HG02571 (cell line): ENCODE data around the gene TTC3.

ENCODE experiments used
- ATAC-seq: cut with Tn5 transposase; IDR thresholded peaks from one replicate; pipeline ENCODE4 v1.9.1; 2021; ENCODE audit warnings: mild to moderate bottlenecking, moderate library complexity; ENCODE audit not compliant: unreplicated experiment

TTC3 gene

GRCh38 chr21:37241426-37241825 is 168.4 kb downstream of the TTC3 start:
- ATAC-seq: no peak

DNA sequence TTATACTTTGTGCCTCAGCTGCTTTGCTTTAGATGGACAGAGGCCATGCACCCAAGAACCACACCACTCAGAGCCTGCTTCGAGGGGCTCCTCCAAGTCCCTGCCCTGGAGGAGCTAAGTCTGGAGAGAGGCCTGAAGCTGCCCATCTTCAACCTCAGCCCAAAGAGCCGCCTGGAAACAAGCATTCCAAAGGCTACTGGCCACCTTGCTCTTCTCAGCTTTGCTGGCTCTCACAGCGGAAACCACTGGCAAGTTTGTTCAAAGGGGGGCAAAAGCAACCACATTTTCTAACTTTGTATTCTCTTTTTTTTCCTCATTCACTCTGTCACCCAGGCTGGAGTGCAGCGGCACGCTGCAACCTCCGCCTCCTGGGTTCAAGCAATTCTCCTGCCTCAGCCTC is 170.9 kb downstream of the TTC3 start:
- no peak for ATAC-seq

DNA sequence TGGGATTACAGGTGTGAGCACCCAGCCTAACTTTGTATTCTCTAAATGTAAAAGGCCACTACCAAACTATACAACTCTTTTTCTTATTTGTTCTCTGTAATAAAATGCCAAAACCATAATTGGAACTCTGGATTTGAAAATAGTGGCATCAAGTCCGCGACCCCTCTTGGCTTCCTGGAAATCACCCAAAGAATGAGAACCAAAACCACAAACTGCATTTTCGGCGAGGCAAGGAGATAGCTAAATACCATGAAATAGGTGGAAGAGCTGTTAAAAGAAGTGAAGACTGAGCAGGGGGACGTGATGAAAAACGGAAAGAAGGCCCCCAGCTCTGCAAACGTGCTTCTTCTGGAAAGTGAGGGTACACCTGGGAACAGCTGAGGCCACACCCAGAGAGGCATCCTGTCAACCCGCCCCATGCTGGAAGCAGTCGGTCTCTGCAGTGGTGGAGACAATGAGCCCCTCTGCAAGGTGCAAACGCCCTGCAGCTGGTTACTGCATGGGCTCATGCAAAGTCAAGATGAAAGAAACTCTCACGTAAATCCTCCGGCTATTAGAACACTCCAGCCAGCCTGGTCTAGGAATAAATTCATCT is 171.5 kb downstream of the TTC3 start:
- no peak for ATAC-seq

DNA sequence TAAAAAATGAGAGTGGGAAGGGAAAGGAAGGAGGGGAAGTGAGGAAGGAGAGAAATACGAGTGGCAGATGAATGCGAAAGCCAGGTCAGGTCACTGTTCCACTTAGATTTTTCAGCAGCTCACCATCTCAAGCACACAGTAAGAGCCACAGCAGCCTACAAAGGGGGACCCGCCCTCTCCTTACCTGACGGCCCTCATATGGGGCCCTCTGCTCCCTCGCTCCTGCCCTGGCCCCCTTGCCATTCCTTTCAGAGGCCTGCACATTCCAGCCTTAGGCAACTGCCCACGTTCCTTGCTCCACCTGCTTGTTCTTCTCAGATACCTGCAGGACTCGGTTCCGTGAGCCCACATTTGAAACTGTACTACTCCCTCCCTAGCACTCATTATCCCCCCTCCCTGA is 172.1 kb downstream of the TTC3 start:
- no peak for ATAC-seq

GRCh38 chr21:37248298-37248697 is 175.2 kb downstream of the TTC3 start:
- no peak for ATAC-seq

GRCh38 chr21:37249112-37249904 is 176.3 kb downstream of the TTC3 start:
- no peak for ATAC-seq

DNA sequence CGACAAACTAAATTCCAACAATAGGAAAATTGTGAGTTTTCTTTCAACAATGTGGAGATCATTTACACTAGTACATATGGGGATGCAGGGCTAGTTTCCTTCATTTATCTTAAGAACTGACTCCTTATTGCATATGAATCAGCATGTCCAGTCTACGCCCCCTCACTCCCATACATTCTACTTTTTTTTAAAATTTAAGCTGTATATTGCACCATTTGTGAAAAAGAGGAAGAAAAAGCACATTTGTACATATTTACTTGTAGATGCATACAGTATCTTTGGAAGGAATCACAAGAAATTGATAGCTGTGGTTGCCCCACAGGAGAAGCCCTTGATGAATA is 178.2 kb downstream of the TTC3 start:
- no peak for ATAC-seq
